PC-3 (cell line): ENCODE data around the gene RABL6. TPM values are rescaled to one million over a fixed set of nuclear protein-coding genes. Genes with fewer than 3 reads are reported as not detected.
A peak's percentile ranks its signal among the peaks of the same experiment; 100 is the strongest.

Source experiments
- ATAC-seq: fragments of 200-7000 bp; cut with Tn5 transposase; 2 replicates; pipeline ENCODE4 v1.9.1; 2020; ENCODE audit warnings: mild to moderate bottlenecking, moderate library complexity
- BruUV-seq: library from RNA; stranded (reverse); fragments of 400-500 nt; replicated peaks from 2 replicates; lab custom pipeline; 2021; lab: Mats Ljungman, UMichigan
- CTCF ChIA-PET: fragments of 300-600 bp; sonication (Branson Sonifier 250); formaldehyde crosslinking; loops from one replicate; lab custom pipeline; 2022; ENCODE audit warnings: antibody characterized with exemption; lab: Charles Lee
- POLR2A ChIA-PET: fragments of 300-600 bp; sonication (Branson Sonifier 250); formaldehyde crosslinking; loops from one replicate; lab custom pipeline; 2022; ENCODE audit warnings: antibody characterized with exemption; ENCODE audit not compliant: unreplicated experiment; lab: Charles Lee
- DNase-seq: peaks from one replicate; pipeline ENCODE4 v3.0.0-alpha.2; 2015
- H2AFZ ChIP-seq: fragments of 300-600 bp; sonication (generic); 2 replicates; pipeline ENCODE4 v1.6.0; 2016; ENCODE audit warnings: antibody characterized with exemption, low read length
- H3F3A ChIP-seq: fragments of 300-600 bp; sonication (generic); one replicate; pipeline ENCODE4 v1.6.0; 2017; ENCODE audit warnings: antibody characterized with exemption, low read length, control low read depth, mild to moderate bottlenecking; ENCODE audit not compliant: unreplicated experiment
- H3K27ac ChIP-seq: fragments of 300-600 bp; sonication (generic); 2 replicates; pipeline ENCODE4 v1.5.1; 2016; ENCODE audit warnings: mild to moderate bottlenecking, low read length
- H3K27me3 ChIP-seq: fragments of 300-600 bp; sonication (generic); 2 replicates; pipeline ENCODE4 v1.6.1; 2016; ENCODE audit warnings: low read length, mixed read lengths
- H3K36me3 ChIP-seq: fragments of 300-600 bp; sonication (generic); 2 replicates; pipeline ENCODE4 v1.6.1; 2016; ENCODE audit warnings: low read depth, mixed run types, low read length, mixed read lengths
- H3K4me1 ChIP-seq: fragments of 300-600 bp; sonication (generic); 2 replicates; pipeline ENCODE4 v1.5.1; 2016; ENCODE audit warnings: low read length; ENCODE audit not compliant: insufficient read depth
- H3K4me2 ChIP-seq: fragments of 300-600 bp; sonication (generic); 2 replicates; pipeline ENCODE4 v1.6.0; 2016; ENCODE audit warnings: low read length
- H3K4me3 ChIP-seq: fragments of 300-600 bp; sonication (generic); 2 replicates; pipeline ENCODE4 v1.5.1; 2016; ENCODE audit warnings: mild to moderate bottlenecking, low read length, mixed read lengths
- H3K79me2 ChIP-seq: fragments of 300-600 bp; sonication (generic); 2 replicates; pipeline ENCODE4 v1.6.1; 2017; ENCODE audit warnings: low read length, mixed read lengths
- H3K9ac ChIP-seq: fragments of 300-600 bp; sonication (generic); 2 replicates; pipeline ENCODE4 v1.6.0; 2016; ENCODE audit warnings: mild to moderate bottlenecking, low read length
- H3K9me2 ChIP-seq: fragments of 300-600 bp; sonication (generic); replicated peaks from 2 replicates; pipeline ENCODE4 v1.6.1; 2016; ENCODE audit warnings: mixed run types, low read length, mixed read lengths
- H3K9me3 ChIP-seq: fragments of 300-600 bp; sonication (generic); 2 replicates; pipeline ENCODE4 v1.6.1; 2016; ENCODE audit warnings: low read length, mixed read lengths
- H4K20me1 ChIP-seq: fragments of 300-600 bp; sonication (generic); 2 replicates; pipeline ENCODE4 v1.6.1; 2016; ENCODE audit warnings: low read length, mixed read lengths
- EZH2 ChIP-seq: fragments of 300-600 bp; sonication (generic); IDR thresholded peaks from one replicate; pipeline ENCODE4 v1.6.1; 2017; ENCODE audit warnings: antibody characterized with exemption, mild to moderate bottlenecking, low read length; ENCODE audit not compliant: unreplicated experiment
- EZH2phosphoT487 ChIP-seq: fragments of 300-600 bp; sonication (generic); IDR thresholded peaks from 2 replicates; pipeline ENCODE4 v1.6.1; 2018; ENCODE audit warnings: mild to moderate bottlenecking, antibody characterized with exemption, low read length, borderline replicate concordance
- intact Hi-C: fragments of 100-400 bp; cut with micrococcal nuclease; formaldehyde crosslinking; loops from 2 replicates; pipeline ENCODE4 v1.9.0; 2023
- total RNA-seq: library from RNA; depleted of rRNA; stranded (reverse); fragments of >200 nt; gene quantifications from 2 replicates; pipeline ENCODE4 v1.2.3, GENCODE V29; 2014
- TF ChIP-seq, protein P1 (sequence below): fragments of 300-600 bp; sonication (generic); conservative IDR thresholded peaks from 2 replicates; pipeline ENCODE4 v1.5.1; 2017; ENCODE audit warnings: antibody characterized with exemption, low read depth, mild to moderate bottlenecking, low read length

The RABL6 gene
- total RNA-seq, 1 experiment from 2014 or later = 84.3 TPM

DNA sequence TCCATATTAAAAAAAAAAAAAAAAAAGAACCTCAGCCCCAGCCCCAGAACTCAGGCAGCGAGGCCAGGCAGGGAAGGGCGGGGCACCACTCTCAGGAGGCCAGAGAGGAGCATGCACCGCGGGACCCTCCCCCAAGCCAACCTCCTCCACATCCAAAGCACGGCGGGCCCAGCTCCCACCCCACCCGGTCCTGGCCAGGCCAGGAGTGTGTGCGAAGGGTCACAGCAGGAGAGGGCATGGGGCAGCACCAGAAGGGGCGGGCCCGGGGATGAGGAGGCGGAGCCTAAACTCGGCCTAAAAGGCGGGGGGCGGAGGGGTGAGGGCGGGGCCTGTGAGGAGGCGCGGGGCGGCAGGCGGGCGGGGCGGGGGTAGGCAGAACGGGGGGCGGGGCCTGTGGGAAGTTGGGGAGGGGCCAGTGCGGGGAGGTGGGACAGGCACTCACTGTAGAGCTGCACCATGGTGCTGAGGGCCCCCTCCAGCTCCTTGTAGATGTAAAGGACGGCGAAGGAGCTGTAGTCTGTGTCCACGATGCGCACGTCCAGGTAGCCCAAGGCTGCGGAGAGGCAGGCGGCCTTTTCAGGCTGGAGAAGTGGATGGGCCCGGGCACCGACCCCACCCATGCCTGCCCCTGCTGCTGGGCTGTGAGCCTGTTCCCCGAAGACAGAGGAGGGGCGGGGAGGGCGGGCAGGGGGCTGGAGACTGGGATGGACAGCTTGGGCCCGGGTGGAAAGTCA is 44.7 kb upstream of the RABL6 start:
- Histone ChIP-seq H4K20me1 (no peaks in the 10 kb centered on the region), H3K36me3 (no peaks in the 10 kb centered on the region), H3K27ac (no peak overlapping the region), H3K4me3 (no peak overlapping the region), H3K79me2 (no peaks in the 10 kb centered on the region), H3K9me3 (no peaks in the 10 kb centered on the region), H3K27me3 (no peaks in the 10 kb centered on the region; the same call in 1 of the 2 replicates), H3K4me2 (no peak overlapping the region), H3F3A (no peaks in the 10 kb centered on the region), H3K9me2 (no peaks in the 10 kb centered on the region), H2AFZ (no peak overlapping the region), H3K9ac (no peak overlapping the region), H3K4me1 (peaks cover 3% of the 10 kb centered on the region; the same call in 1 of the 2 replicates)
- POLR2A ChIA-PET = no interaction called here
- CTCF ChIA-PET = no interaction called here
- no peak for ATAC-seq
- peak; percentile 18 for DNase-seq
- no TSS peak for BruUV-seq
- TF ChIP-seq, protein P1, sequence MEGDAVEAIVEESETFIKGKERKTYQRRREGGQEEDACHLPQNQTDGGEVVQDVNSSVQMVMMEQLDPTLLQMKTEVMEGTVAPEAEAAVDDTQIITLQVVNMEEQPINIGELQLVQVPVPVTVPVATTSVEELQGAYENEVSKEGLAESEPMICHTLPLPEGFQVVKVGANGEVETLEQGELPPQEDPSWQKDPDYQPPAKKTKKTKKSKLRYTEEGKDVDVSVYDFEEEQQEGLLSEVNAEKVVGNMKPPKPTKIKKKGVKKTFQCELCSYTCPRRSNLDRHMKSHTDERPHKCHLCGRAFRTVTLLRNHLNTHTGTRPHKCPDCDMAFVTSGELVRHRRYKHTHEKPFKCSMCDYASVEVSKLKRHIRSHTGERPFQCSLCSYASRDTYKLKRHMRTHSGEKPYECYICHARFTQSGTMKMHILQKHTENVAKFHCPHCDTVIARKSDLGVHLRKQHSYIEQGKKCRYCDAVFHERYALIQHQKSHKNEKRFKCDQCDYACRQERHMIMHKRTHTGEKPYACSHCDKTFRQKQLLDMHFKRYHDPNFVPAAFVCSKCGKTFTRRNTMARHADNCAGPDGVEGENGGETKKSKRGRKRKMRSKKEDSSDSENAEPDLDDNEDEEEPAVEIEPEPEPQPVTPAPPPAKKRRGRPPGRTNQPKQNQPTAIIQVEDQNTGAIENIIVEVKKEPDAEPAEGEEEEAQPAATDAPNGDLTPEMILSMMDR = no peak
- no peak for TF ChIP-seq EZH2phosphoT487
- TF ChIP-seq EZH2 = no peak
- intact Hi-C loops = no loop called here

DNA sequence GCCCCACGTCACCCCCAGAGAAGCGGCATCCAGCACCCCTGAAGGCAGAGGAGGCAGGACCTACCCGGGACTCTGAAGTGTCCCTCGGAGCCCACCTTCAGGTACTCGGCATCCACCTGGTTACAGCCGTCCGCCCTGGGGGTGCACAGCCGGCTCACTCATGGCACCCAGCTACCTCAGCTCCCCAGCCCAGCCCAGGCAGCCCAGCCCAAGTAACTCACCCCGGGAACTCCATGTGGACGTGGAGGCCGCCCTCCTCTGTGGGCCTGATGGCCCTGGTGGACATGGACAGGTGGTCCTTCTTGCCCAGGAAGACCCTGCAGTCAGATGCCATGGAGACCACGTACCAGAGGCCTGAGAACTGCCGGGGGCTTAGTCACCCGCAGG is 44.1 kb upstream of the RABL6 start:
- H2AFZ ChIP-seq = no peak overlapping the region
- no peaks in the 10 kb centered on the region for H4K20me1 ChIP-seq
- no peaks in the 10 kb centered on the region for H3K9me2 ChIP-seq
- intact Hi-C loops = no loop called here
- CTCF ChIA-PET = no interaction called here
- no peak for DNase-seq
- H3K4me2 ChIP-seq = no peak overlapping the region
- H3K27ac ChIP-seq = no peak overlapping the region
- H3K27me3 ChIP-seq = no peaks in the 10 kb centered on the region; the same call in 1 of the 2 replicates
- no peaks in the 10 kb centered on the region for H3K79me2 ChIP-seq
- H3K9ac ChIP-seq = no peak overlapping the region
- H3K9me3 ChIP-seq = no peaks in the 10 kb centered on the region
- H3K4me1 ChIP-seq = peaks cover 3% of the 10 kb centered on the region; the same call in 1 of the 2 replicates
- TF ChIP-seq, protein P1 = no peak
- BruUV-seq = no TSS peak
- no peaks in the 10 kb centered on the region for H3F3A ChIP-seq
- POLR2A ChIA-PET = no interaction called here
- H3K36me3 ChIP-seq = no peaks in the 10 kb centered on the region
- no peak overlapping the region for H3K4me3 ChIP-seq
- ATAC-seq = no peak

DNA sequence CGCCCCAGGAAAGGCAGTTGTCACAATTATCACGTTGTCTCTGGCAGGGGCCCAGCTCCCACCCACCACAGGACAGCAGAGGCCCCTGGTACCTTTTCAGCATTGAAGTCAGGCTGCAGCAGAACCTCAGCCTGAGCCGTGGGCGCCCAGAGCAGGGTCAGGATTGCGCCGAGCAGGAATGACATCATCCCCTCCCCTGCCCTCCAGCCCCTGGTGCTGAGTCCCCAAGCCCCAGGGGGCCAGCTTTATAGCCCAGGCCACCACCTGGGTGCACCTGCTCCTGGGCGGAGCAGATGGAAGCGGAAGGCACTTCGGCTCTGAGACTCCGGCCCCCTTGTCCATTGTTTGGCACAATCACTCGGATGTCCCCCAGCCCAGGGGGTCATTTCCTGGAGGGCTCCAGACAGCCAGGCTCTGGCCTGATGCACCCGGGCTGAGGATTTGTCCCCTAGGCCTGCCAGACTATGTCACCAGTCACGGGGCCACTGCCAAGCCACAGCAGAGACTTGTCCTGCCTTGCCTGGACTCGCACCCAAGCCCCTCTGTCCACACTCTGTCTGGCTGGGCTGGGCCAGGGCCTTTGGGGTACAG is 43.4 kb upstream of the RABL6 start, which contains the start of gene LCN15:
Gene LCN15 (minus strand): TSS at position 218 of the 591 bp plus-strand sequence. CDS start 30 bp downstream, at position 188.
- H3K9me3 ChIP-seq = no peaks in the 10 kb centered on the region
- H3K9ac ChIP-seq = no peak within 1 kb of the TSS
- H2AFZ ChIP-seq = no peak within 1 kb of the TSS
- BruUV-seq = no TSS peak
- H3K27ac ChIP-seq = no peak within 1 kb of the TSS
- no peak within 1 kb of the TSS for H3K4me3 ChIP-seq
- ATAC-seq (no peak), DNase-seq (no peak)
- H3K36me3 ChIP-seq = no peaks in the 10 kb centered on the region
- no peaks in the 10 kb centered on the region for H3K79me2 ChIP-seq
- TF ChIP-seq EZH2 (no peak), EZH2phosphoT487 (no peak)
- TF ChIP-seq, protein P1 = no peak
- no peaks in the 10 kb centered on the region for H3F3A ChIP-seq
- ChIA-PET CTCF (no interaction called here), POLR2A (no interaction called here)
- H3K27me3 ChIP-seq = no peaks in the 10 kb centered on the region; the same call in 1 of the 2 replicates
- intact Hi-C loops = no loop called here
- peaks cover 3% of the 10 kb centered on the region; the same call in 1 of the 2 replicates for H3K4me1 ChIP-seq
- no peak within 1 kb of the TSS for H3K4me2 ChIP-seq
- H4K20me1 ChIP-seq = no peaks in the 10 kb centered on the region
- H3K9me2 ChIP-seq = no peaks in the 10 kb centered on the region
